H1 (cell line): ENCODE results near the gene SGPP2. TPM values are rescaled to one million over a fixed set of nuclear protein-coding genes. Genes with fewer than 3 reads are reported as not detected.

Experiments
- CTCF ChIA-PET: fragments of 300-600 bp; sonication (Branson Sonifier 250); formaldehyde crosslinking; loops from one replicate; lab custom pipeline; 2021; ENCODE audit not compliant: partially characterized antibody; lab: Charles Lee
- POLR2A ChIA-PET: fragments of 300-600 bp; sonication (Branson Sonifier 250); formaldehyde crosslinking; loops from one replicate; lab custom pipeline; 2021; ENCODE audit warnings: inconsistent platforms; ENCODE audit not compliant: partially characterized antibody; lab: Charles Lee
- DNase-seq, 2 experiments: peaks; one replicate each; pipeline versions ENCODE4 v3.0.0 to v3.0.0-alpha.2; 2010 to 2022; ENCODE audit warnings: low spot score in 2 of 2, low read depth in 1 of 2, mixed read lengths in 1 of 2
- FAIRE-seq: peaks from 2 replicates; lab custom pipeline; 2011; peaks lifted over from hg19 to GRCh38; lab: Jason Lieb, UNC
- H2AFZ ChIP-seq: 2 replicates; pipeline ENCODE4 v1.8.1; 2012; ENCODE audit warnings: low read length, inconsistent platforms
- H2AK5ac ChIP-seq: 2 replicates; pipeline ENCODE4 v1.6.1; 2013; ENCODE audit warnings: low read depth, low read length
- H2BK120ac ChIP-seq: replicated peaks from 2 replicates; pipeline ENCODE3; 2013; ENCODE audit warnings: low read depth, low read length, inconsistent platforms
- H2BK12ac ChIP-seq: 2 replicates; pipeline ENCODE4 v1.6.1; 2013; ENCODE audit warnings: low read depth, low read length
- H2BK15ac ChIP-seq: 2 replicates; pipeline ENCODE4 v1.6.1; 2013; ENCODE audit warnings: low read length
- H2BK20ac ChIP-seq: 2 replicates; pipeline ENCODE4 v1.6.1; 2013; ENCODE audit warnings: low read length
- H2BK5ac ChIP-seq: 2 replicates; pipeline ENCODE4 v1.6.1; 2013; ENCODE audit warnings: low read depth, low read length
- H3K14ac ChIP-seq: 2 replicates; pipeline ENCODE4 v1.6.1; 2013; ENCODE audit warnings: inconsistent platforms; ENCODE audit not compliant: insufficient read length
- H3K18ac ChIP-seq: 2 replicates; pipeline ENCODE4 v1.6.1; 2013; ENCODE audit warnings: low read length; ENCODE audit errors: extremely low read depth
- H3K23ac ChIP-seq: 2 replicates; pipeline ENCODE4 v1.6.1; 2013; ENCODE audit warnings: inconsistent platforms; ENCODE audit not compliant: insufficient read length
- H3K23me2 ChIP-seq: 2 replicates; pipeline ENCODE4 v1.6.1; 2013; ENCODE audit warnings: low read depth, low read length
- H3K27ac ChIP-seq: 2 replicates; pipeline ENCODE4 v1.6.1; 2011; ENCODE audit warnings: low read depth, low read length, inconsistent platforms
- H3K27me3 ChIP-seq, 4 experiments: replicated peaks in 1 of 4; 1 replicate in 1 of 4; 2 replicates in 3 of 4; pipeline versions ENCODE4 v1.6.1 to v1.8.1; 2011 to 2013; ENCODE audit warnings: low read length in 3 of 4, mild to moderate bottlenecking in 3 of 4, inconsistent platforms in 2 of 4, mixed read lengths in 2 of 4, moderate library complexity in 1 of 4; ENCODE audit not compliant: control insufficient read depth in 3 of 4, insufficient read depth in 3 of 4; ENCODE audit errors: extremely low read depth in 1 of 4
- H3K36me3 ChIP-seq, 4 experiments: 2 replicates each; pipeline versions ENCODE4 v1.6.1 to v1.8.1; 2011 to 2013; ENCODE audit warnings: mild to moderate bottlenecking in 4 of 4, low read length in 3 of 4, moderate library complexity in 2 of 4, control low read depth in 1 of 4, inconsistent platforms in 1 of 4; ENCODE audit not compliant: insufficient read depth in 4 of 4, control insufficient read depth in 2 of 4
- H3K4ac ChIP-seq: replicated peaks from 2 replicates; pipeline ENCODE3; 2013; ENCODE audit warnings: low read length, low read depth, mixed read lengths, inconsistent platforms; ENCODE audit not compliant: insufficient read length
- H3K4me1 ChIP-seq, 4 experiments: replicated peaks in 1 of 4; 1 replicate in 1 of 4; 2 replicates in 3 of 4; pipeline versions ENCODE4 v1.6.1 to v1.8.1; 2011 to 2013; ENCODE audit warnings: low read length in 3 of 4, inconsistent platforms in 2 of 4, mixed read lengths in 1 of 4; ENCODE audit not compliant: insufficient read depth in 4 of 4, control insufficient read depth in 3 of 4
- H3K4me2 ChIP-seq, 2 experiments: 2 replicates each; pipeline versions ENCODE4 v1.6.1 to v1.8.1; 2011 to 2013; ENCODE audit warnings: low read depth in 2 of 2, low read length in 2 of 2, control low read depth in 1 of 2, inconsistent platforms in 1 of 2, mild to moderate bottlenecking in 1 of 2; ENCODE audit not compliant: insufficient read depth in 1 of 2
- H3K4me3 ChIP-seq, 4 experiments: fragments of 200-600, 300-600 bp in 1 of 4; sonication (generic), shearing (Covaris generic), sonication (Bioruptor Twin) in 1 of 4; 2 replicates each; pipeline versions ENCODE4 v1.5.1 to v1.8.1; 2011 to 2016; ENCODE audit warnings: low read length in 4 of 4, low read depth in 3 of 4, control low read depth in 2 of 4, inconsistent platforms in 2 of 4, mild to moderate bottlenecking in 2 of 4, mixed read lengths in 1 of 4, moderate library complexity in 1 of 4; ENCODE audit not compliant: insufficient read depth in 2 of 4; ENCODE audit errors: extremely low read depth in 1 of 4
- H3K56ac ChIP-seq: replicated peaks from 2 replicates; pipeline ENCODE3; 2013; ENCODE audit warnings: low read depth, mild to moderate bottlenecking, mixed read lengths, low read length, inconsistent platforms; ENCODE audit not compliant: insufficient read length
- H3K79me1 ChIP-seq: 2 replicates; pipeline ENCODE4 v1.6.1; 2013; ENCODE audit warnings: low read depth, low read length, control low read depth
- H3K79me2 ChIP-seq, 2 experiments: 2 replicates each; pipeline versions ENCODE4 v1.6.1 to v1.8.1; 2012 to 2013; ENCODE audit warnings: low read length in 2 of 2, mild to moderate bottlenecking in 2 of 2, inconsistent platforms in 1 of 2; ENCODE audit not compliant: insufficient read depth in 2 of 2, control insufficient read depth in 1 of 2
- H3K9ac ChIP-seq, 4 experiments: replicated peaks in 1 of 4; 1 replicate in 1 of 4; 2 replicates in 3 of 4; pipeline versions ENCODE4 v1.6.1 to v1.8.1; 2011 to 2013; ENCODE audit warnings: low read depth in 3 of 4, low read length in 3 of 4, control low read depth in 2 of 4, mild to moderate bottlenecking in 2 of 4, moderate library complexity in 2 of 4, inconsistent platforms in 1 of 4; ENCODE audit errors: extremely low read depth in 1 of 4
- H3K9me3 ChIP-seq, 2 experiments: 2 replicates each; pipeline versions ENCODE4 v1.6.1 to v1.8.1; 2012 to 2013; ENCODE audit warnings: mild to moderate bottlenecking in 2 of 2, moderate library complexity in 2 of 2, control low read depth in 1 of 2, inconsistent platforms in 1 of 2, low read depth in 1 of 2, low read length in 1 of 2, mixed read lengths in 1 of 2; ENCODE audit not compliant: insufficient read depth in 2 of 2
- H4K20me1 ChIP-seq, 2 experiments: replicated peaks in 1 of 2; 2 replicates each; pipeline versions ENCODE3 to v1.8.1; 2011 to 2013; ENCODE audit warnings: inconsistent platforms in 2 of 2, low read length in 2 of 2, mild to moderate bottlenecking in 1 of 2; ENCODE audit not compliant: insufficient read depth in 2 of 2, control insufficient read depth in 1 of 2
- H4K5ac ChIP-seq: 2 replicates; pipeline ENCODE4 v1.6.1; 2013; ENCODE audit warnings: low read length, low read depth, mixed read lengths, inconsistent platforms; ENCODE audit not compliant: insufficient read length
- H4K8ac ChIP-seq: 2 replicates; pipeline ENCODE4 v1.8.0; 2013; ENCODE audit warnings: mild to moderate bottlenecking, moderate library complexity, low read length, inconsistent platforms; ENCODE audit not compliant: insufficient read depth; ENCODE audit errors: extremely low read depth
- H4K91ac ChIP-seq: replicated peaks from 2 replicates; pipeline ENCODE3; 2013; ENCODE audit warnings: low read length, mixed read lengths, inconsistent platforms; ENCODE audit not compliant: insufficient read length
- BACH1 ChIP-seq: IDR thresholded peaks from 2 replicates; pipeline ENCODE4 v1.6.1; 2012; ENCODE audit warnings: low read length, improper control_type of control experiment
- BRCA1 ChIP-seq: IDR thresholded peaks from 2 replicates; pipeline ENCODE4 v1.6.1; 2012; ENCODE audit warnings: low read depth, low read length, improper control_type of control experiment
- CBX8 ChIP-seq: fragments of 300-800, 300-1000 bp; sonication (generic); IDR thresholded peaks from 2 replicates; pipeline ENCODE4 v1.7.1; 2016; ENCODE audit warnings: low read depth, low read length, borderline replicate concordance
- CREB1 ChIP-seq: IDR thresholded peaks from 2 replicates; pipeline ENCODE4 v1.6.1; 2012; ENCODE audit warnings: inconsistent platforms
- EP300 ChIP-seq, 2 experiments: IDR thresholded peaks; 1 replicate in 1 of 2; 2 replicates in 1 of 2; pipeline ENCODE4 v1.6.1; 2011 to 2012; ENCODE audit warnings: low read depth in 2 of 2, low read length in 2 of 2, mild to moderate bottlenecking in 2 of 2, borderline replicate concordance in 1 of 2, inconsistent platforms in 1 of 2, moderate library complexity in 1 of 2
- GTF2F1 ChIP-seq: IDR thresholded peaks from 2 replicates; pipeline ENCODE4 v1.6.1; 2012; ENCODE audit warnings: low read depth, low read length, improper control_type of control experiment, borderline replicate concordance
- HDAC6 ChIP-seq: IDR thresholded peaks from one replicate; pipeline ENCODE4 v1.7.1; 2012; ENCODE audit warnings: low read depth, mild to moderate bottlenecking, inconsistent platforms, low read length, moderate library complexity
- POLR2A ChIP-seq, 2 experiments: IDR thresholded peaks; 1 replicate in 1 of 2; 2 replicates in 1 of 2; pipeline ENCODE4 v1.6.1; 2011; ENCODE audit warnings: low read depth in 2 of 2, low read length in 2 of 2, mild to moderate bottlenecking in 2 of 2; ENCODE audit errors: control extremely low read depth in 1 of 2
- POLR2AphosphoS5 ChIP-seq: IDR thresholded peaks from 2 replicates; pipeline ENCODE4 v1.6.1; 2011; ENCODE audit warnings: low read depth, low read length
- RFX5 ChIP-seq: IDR thresholded peaks from 2 replicates; pipeline ENCODE4 v1.6.1; 2011; ENCODE audit warnings: low read depth, low read length, improper control_type of control experiment, borderline replicate concordance
- RNF2 ChIP-seq: fragments of 200-900, 300-1000 bp; sonication (generic); IDR thresholded peaks from 2 replicates; pipeline ENCODE4 v1.7.1; 2016; ENCODE audit warnings: borderline replicate concordance, low read depth, mild to moderate bottlenecking, antibody characterized with exemption, low read length; ENCODE audit not compliant: poor library complexity, severe bottlenecking; ENCODE audit errors: missing control alignments
- SP2 ChIP-seq: IDR thresholded peaks from 2 replicates; pipeline ENCODE4 v1.6.1; 2012; ENCODE audit warnings: mild to moderate bottlenecking, low read length, inconsistent platforms
- TBP ChIP-seq: IDR thresholded peaks from 2 replicates; pipeline ENCODE4 v1.6.1; 2011; ENCODE audit warnings: low read depth, low read length, improper control_type of control experiment
- USF2 ChIP-seq: IDR thresholded peaks from 2 replicates; pipeline ENCODE4 v1.6.1; 2011; ENCODE audit warnings: low read length, improper control_type of control experiment
- WGBS, 2 experiments: shearing (Covaris generic) in 1 of 2; methylation state at CpG; one replicate each; pipeline versions ENCODE4 v1.1.6 to v1.1.7; 2013 to 2015; ENCODE audit warnings: low lambda C conversion rate in 2 of 2, mixed read lengths in 2 of 2, inconsistent platforms in 1 of 2, low coverage in 1 of 2, missing lambda C conversion rate in 1 of 2; ENCODE audit not compliant: insufficient replicate concordance in 2 of 2, insufficient coverage in 1 of 2, insufficient read length in 1 of 2; ENCODE audit errors: extremely low coverage in 1 of 2, missing lambda C conversion rate in 1 of 2; 5-methylcytosine and 5-hydroxymethylcytosine counted together
- polyA plus RNA-seq, 7 experiments: library from polyadenylated mRNA; depleted of rRNA in 3 of 7; stranded (reverse) in 5 of 7; unstranded in 2 of 7; fragments of >200 nt in 5 of 7; fragments of 200-250 nt in 2 of 7; gene quantifications; 1 replicate in 5 of 7; 2 replicates in 1 of 7; 4 replicates in 1 of 7; pipeline versions ENCODE4 v1.2.1 to v1.2.3, GENCODE V29; 2011 to 2013; ENCODE audit warnings: missing spikeins in 2 of 7, mixed read lengths in 2 of 7
- total RNA-seq: library from RNA; stranded (reverse); fragmentation: NEBNext Ultra II Directional; extraction: Animal tissue kit (Norgen Biotek cat#: 25700); gene quantifications from 2 replicates; pipeline ENCODE4 v1.2.1, GENCODE V29; 2021

SGPP2 gene
- total and polyA plus RNA-seq, 2 of the 8 experiments (the other 6 are each of a cell fraction or from before 2014, with no cell fraction given): 0.29 TPM; not detected in 1

GRCh38 chr2:222554517-222554916 lies 130.2 kb downstream of the SGPP2 start:
- no peaks in the 10 kb centered on the region for H3K36me3 ChIP-seq
- peaks cover 0 to 6% (median 0%) of the 10 kb centered on the region in 4 experiments; a peak in 2 of 7 replicates for H3K4me1 ChIP-seq
- no peaks in the 10 kb centered on the region for H3K79me1 ChIP-seq
- no peak overlapping the region for H2AK5ac ChIP-seq
- ChIA-PET POLR2A (no interaction called here), CTCF (interaction anchor here (0.6 to 3.1 kb wide), 7 partner anchors 8 to 502 kb away, joined by 3 to 18 read pairs (median 4); no protein-coding TSS in a partner anchor)
- H3K23me2 ChIP-seq: no peaks in the 10 kb centered on the region; the same call in 1 of the 2 replicates
- H4K8ac ChIP-seq: no peak overlapping the region
- no peak overlapping the region for H2BK20ac ChIP-seq
- no peak overlapping the region for H2AFZ ChIP-seq
- H2BK120ac ChIP-seq: no peak overlapping the region
- DNase-seq: no peak
- H3K18ac ChIP-seq: no peak overlapping the region
- no peaks in the 10 kb centered on the region for H3K9me3 ChIP-seq
- H3K14ac ChIP-seq: no peak overlapping the region
- no peak overlapping the region for H3K56ac ChIP-seq
- no peak overlapping the region for H2BK15ac ChIP-seq
- H4K20me1 ChIP-seq: no peaks in the 10 kb centered on the region
- no peak overlapping the region for H4K5ac ChIP-seq
- no peak for FAIRE-seq
- H4K91ac ChIP-seq: no peak overlapping the region
- H3K23ac ChIP-seq: no peak overlapping the region
- no peak overlapping the region for H2BK12ac ChIP-seq
- H3K4me3 ChIP-seq: no peak overlapping the region
- no peak overlapping the region for H3K9ac ChIP-seq
- H3K27ac ChIP-seq: no peak overlapping the region
- no peak overlapping the region for H3K4ac ChIP-seq
- H3K4me2 ChIP-seq: no peak overlapping the region
- WGBS, 2 experiments: 43% methylated on average over 7 of the region's 7 CpGs; no CpG with 5 or more reads in 1 of the 2 experiments
- no peak overlapping the region for H2BK5ac ChIP-seq
- H3K79me2 ChIP-seq: no peaks in the 10 kb centered on the region
- no peaks in the 10 kb centered on the region; a peak in 1 of 7 replicates for H3K27me3 ChIP-seq
- TF ChIP-seq SP2 (no peak), POLR2AphosphoS5 (no peak), GTF2F1 (no peak), RFX5 (no peak), POLR2A (IDR thresholded peaks at IDR 0.05; ENCODE audit: control extremely low read depth in 1 of 2, low read depth in 2 of 2, low read length in 2 of 2) (no peak), EP300 (IDR thresholded peaks at IDR 0.05; ENCODE audit: borderline replicate concordance in 1 of 2, low read depth in 2 of 2, low read length in 2 of 2) (no peak), CREB1 (no peak), BRCA1 (no peak), RNF2 (no peak), BACH1 (no peak), HDAC6 (no peak), CBX8 (no peak), USF2 (no peak), TBP (no peak)
